ENCODE results near the gene UBB. TPM values are rescaled to one million over a fixed set of nuclear protein-coding genes. Genes with fewer than 3 reads are reported as not detected.

Gene UBB
- total RNA-seq, 1 experiment from 2014 or later: 2,378 TPM

GRCh38 chr17:16374146-16374938, 6.5 kb upstream of the UBB start:
- TF ChIP-seq ZBTB33 (IDR thresholded peaks at IDR 0.05; ENCODE audit: extremely low read depth, insufficient replicate concordance, low read length) (no peak), FOSL1 (IDR thresholded peaks at IDR 0.05; ENCODE audit: low read depth) (no peak), CEBPB (IDR thresholded peaks at IDR 0.05; ENCODE audit: low read depth) (0 out of 2 replicates have a peak, but pooled peaks have one; percentile 15)
- Histone ChIP-seq H3K4me1 (ENCODE audit: control insufficient read depth in 1 of 2, insufficient read depth in 2 of 2, low read length in 2 of 2) (peaks cover 0 to 13% of the 10 kb centered on the region in 2 experiments; a peak in 2 of 4 replicates), H3K4me3 (replicated peaks in 1 of 2; ENCODE audit: low read depth in 1 of 2, low read length in 2 of 2) (no peak overlapping the region), H3K9me2 (ENCODE audit: insufficient read depth) (no peaks in the 10 kb centered on the region), H3K27ac (ENCODE audit: low read depth, low read length) (no peak overlapping the region), H4K20me1 (ENCODE audit: insufficient read depth) (no peaks in the 10 kb centered on the region), H3K9me3 (ENCODE audit: control insufficient read depth in 1 of 2, insufficient read depth in 1 of 2, low read depth in 1 of 2, low read length in 2 of 2) (no peaks in the 10 kb centered on the region), H3K36me3 (ENCODE audit: control insufficient read depth in 1 of 2, insufficient read depth in 2 of 2, low read length in 2 of 2) (no peaks in the 10 kb centered on the region), H3K4me2 (ENCODE audit: low read length) (no peak overlapping the region), H3K9ac (ENCODE audit: low read length) (no peak overlapping the region), H3K27me3 (ENCODE audit: insufficient read depth, low read length) (no peaks in the 10 kb centered on the region), H3K79me2 (ENCODE audit: insufficient read depth, low read length) (no peaks in the 10 kb centered on the region), H2AFZ (ENCODE audit: low read depth, low read length, poor library complexity, severe bottlenecking) (no peak overlapping the region)
- POLR2A ChIA-PET: interaction anchor here (1.2 kb wide), 1 partner anchor 64 kb away, joined by 3 read pairs; no protein-coding TSS in a partner anchor
- CTCF ChIA-PET: interaction anchor here (0.8 to 1.6 kb wide), 2 partner anchors 8 to 11 kb away, joined by 3 to 7 read pairs; no protein-coding TSS in a partner anchor
- intact Hi-C loops (cut with micrococcal nuclease): no loop called here
- ATAC-seq: no peak
- DNase-seq (ENCODE audit: low read depth, low spot score): no peak
- no TSS peak for BruUV-seq (replicated peaks)
- RAD21 ChIA-PET (ENCODE audit: low non-redundant PET in 1 of 2, low total read pairs in 2 of 2, uncharacterized antibody in 2 of 2, unreplicated experiment in 2 of 2): no interaction called here

DNA sequence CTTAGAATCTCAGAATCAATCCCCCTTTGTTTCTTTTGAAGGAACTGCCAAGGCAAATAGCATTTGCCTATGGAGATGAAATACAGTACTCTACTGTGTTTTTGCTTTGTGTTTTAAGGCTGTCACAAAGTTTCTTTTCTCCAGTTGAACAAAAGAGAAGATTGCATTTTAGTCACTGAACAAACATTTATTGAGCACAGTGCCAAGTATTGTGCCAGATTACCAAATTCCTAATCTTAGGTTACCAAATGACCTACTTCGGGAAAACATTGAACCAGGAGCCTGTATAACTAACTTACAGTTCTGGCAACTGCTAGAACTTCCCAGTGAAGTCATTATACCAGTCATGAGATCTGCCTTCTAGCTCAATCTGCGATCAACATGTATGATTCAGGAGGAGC, 3.0 kb upstream of the UBB start:
- no peak overlapping the region for H3K4me2 ChIP-seq (ENCODE audit: low read length)
- peak overlapping the region; percentile 49 for H2AFZ ChIP-seq (ENCODE audit: low read depth, low read length, poor library complexity, severe bottlenecking)
- RAD21 ChIA-PET (ENCODE audit: low non-redundant PET in 1 of 2, low total read pairs in 2 of 2, uncharacterized antibody in 2 of 2, unreplicated experiment in 2 of 2): no interaction called here
- no peak for TF ChIP-seq EGR1 (IDR thresholded peaks at IDR 0.05; ENCODE audit: low read depth)
- TF ChIP-seq ZBTB33 (IDR thresholded peaks at IDR 0.05; ENCODE audit: extremely low read depth, insufficient replicate concordance, low read length): no peak
- no peak for TF ChIP-seq FOSL1 (IDR thresholded peaks at IDR 0.05; ENCODE audit: low read depth)
- no peak for TF ChIP-seq ELF1 (IDR thresholded peaks at IDR 0.05; ENCODE audit: borderline replicate concordance, low read depth)
- TF ChIP-seq MAX (IDR thresholded peaks at IDR 0.05): no peak
- no peak for TF ChIP-seq CTCF (IDR thresholded peaks at IDR 0.05 in 2 of 3, conservative IDR thresholded peaks at IDR 0.05 in 1 of 3; ENCODE audit: borderline replicate concordance in 1 of 3, insufficient read depth in 1 of 3, low read depth in 2 of 3, low read length in 2 of 3)
- TF ChIP-seq SP1 (IDR thresholded peaks at IDR 0.05; ENCODE audit: low read depth): no peak
- TF ChIP-seq POLR2A (IDR thresholded peaks at IDR 0.05; ENCODE audit: borderline replicate concordance, extremely low read depth, insufficient read depth, insufficient read length): no peak
- no peak for TF ChIP-seq SRF (IDR thresholded peaks at IDR 0.05; ENCODE audit: low read depth)
- no peak for TF ChIP-seq CBX3 (IDR thresholded peaks at IDR 0.05; ENCODE audit: low read depth)
- TF ChIP-seq SIN3A (IDR thresholded peaks at IDR 0.05; ENCODE audit: low read depth): no peak

More for the DNA sequence above, 3.0 kb upstream of the UBB start:
- H3K36me3 ChIP-seq (ENCODE audit: control insufficient read depth in 1 of 2, insufficient read depth in 2 of 2, low read length in 2 of 2): peaks cover 4 to 13% of the 10 kb centered on the region in 2 experiments; a peak in 2 of 4 replicates
- H4K20me1 ChIP-seq (ENCODE audit: insufficient read depth): peaks cover 9% of the 10 kb centered on the region; the same call in 1 of the 2 replicates
- H3K9ac ChIP-seq (ENCODE audit: low read length): no peak overlapping the region
- BruUV-seq (replicated peaks): no TSS peak
- H3K4me3 ChIP-seq (replicated peaks in 1 of 2; ENCODE audit: low read depth in 1 of 2, low read length in 2 of 2): no peak overlapping the region
- no peak for ATAC-seq
- no peak for DNase-seq (ENCODE audit: low read depth, low spot score)
- H3K27ac ChIP-seq (ENCODE audit: low read depth, low read length): no peak overlapping the region
- CTCF ChIA-PET: interaction anchor here (2.6 kb wide), 1 partner anchor 14 kb away, joined by 15 read pairs; no protein-coding TSS in a partner anchor
- no peaks in the 10 kb centered on the region for H3K27me3 ChIP-seq (ENCODE audit: insufficient read depth, low read length)
- peaks cover 0 to 24% of the 10 kb centered on the region in 2 experiments; a peak in 3 of 4 replicates for H3K4me1 ChIP-seq (ENCODE audit: control insufficient read depth in 1 of 2, insufficient read depth in 2 of 2, low read length in 2 of 2)
- H3K79me2 ChIP-seq (ENCODE audit: insufficient read depth, low read length): peaks cover 21% of the 10 kb centered on the region
- POLR2A ChIA-PET: no interaction called here
- no peaks in the 10 kb centered on the region for H3K9me2 ChIP-seq (ENCODE audit: insufficient read depth)
- no peaks in the 10 kb centered on the region for H3K9me3 ChIP-seq (ENCODE audit: control insufficient read depth in 1 of 2, insufficient read depth in 1 of 2, low read depth in 1 of 2, low read length in 2 of 2)
- intact Hi-C loops (cut with micrococcal nuclease): no loop called here
